Breast epithelium (tissue), 4 donors: ENCODE data around the gene TNC. TPM values are rescaled to one million over a fixed set of nuclear protein-coding genes. Genes with fewer than 3 reads are reported as not detected.
"Not testable (repeated sequence)": the region's sequence is repeated elsewhere in the genome, so short reads cannot be mapped to it uniquely, and the experiment has no call there.

ENCODE experiments used
- DNase-seq, 2 donors: peaks; one replicate each; pipeline ENCODE4 v3.0.0-alpha.2; 2019; ENCODE audit warnings: low spot score in 2 of 2
- H3K27ac ChIP-seq, 2 donors: fragments of 200-600 bp; sonication (generic) in 1 of 2; one replicate each; pipeline ENCODE4 v1.5.1; 2016 to 2019; ENCODE audit warnings: mild to moderate bottlenecking in 1 of 2
- H3K27me3 ChIP-seq, 2 donors: fragments of 200-600 bp; sonication (generic) in 1 of 2; one replicate each; pipeline versions ENCODE4 v1.5.1 to v1.6.0; 2017 to 2019; ENCODE audit warnings: control low read depth in 1 of 2, mild to moderate bottlenecking in 1 of 2
- H3K36me3 ChIP-seq: fragments of 200-600 bp; one replicate; pipeline ENCODE4 v1.5.1; 2019
- H3K4me1 ChIP-seq, 2 donors: fragments of 200-600 bp; sonication (generic); one replicate each; pipeline ENCODE4 v1.5.1; 2016 to 2019; ENCODE audit warnings: control low read depth in 1 of 2
- H3K4me3 ChIP-seq, 3 donors: fragments of 200-600 bp; sonication (generic); 1 replicate in 2 of 3; 2 replicates in 1 of 3; pipeline ENCODE4 v1.5.1; 2016 to 2019; ENCODE audit warnings: mild to moderate bottlenecking in 3 of 3, moderate library complexity in 2 of 3
- H3K9me3 ChIP-seq, 2 donors: fragments of 200-600 bp; sonication (generic) in 1 of 2; one replicate each; pipeline ENCODE4 v1.5.1; 2016 to 2019; ENCODE audit warnings: control low read depth in 1 of 2
- CTCF ChIP-seq, 3 donors: fragments of 450-650 bp; IDR thresholded peaks; one replicate each; pipeline ENCODE4 v1.5.1; 2016 to 2017; ENCODE audit warnings: antibody characterized with exemption in 3 of 3, mild to moderate bottlenecking in 3 of 3, moderate library complexity in 3 of 3
- POLR2A ChIP-seq: fragments of 450-650 bp; IDR thresholded peaks from one replicate; pipeline ENCODE4 v1.6.1; 2016; ENCODE audit warnings: antibody characterized with exemption, mild to moderate bottlenecking, moderate library complexity
- POLR2AphosphoS5 ChIP-seq, 3 donors: sonication (generic); formaldehyde crosslinking; IDR thresholded peaks; one replicate each; pipeline ENCODE4 v1.6.1; 2017; ENCODE audit warnings: antibody characterized with exemption in 3 of 3
- intact Hi-C: fragments of 100-400 bp; cut with DNase I; formaldehyde crosslinking; loops from one replicate; pipeline ENCODE4 v1.15.1; 2023; ENCODE audit warnings: low total_unique reads
- total RNA-seq, 3 donors: library from RNA; depleted of rRNA; stranded (reverse); fragments of >200 nt; gene quantifications; one replicate each; pipeline ENCODE4 v1.1.0, GENCODE V29; 2016

Gene TNC
- total RNA-seq, 3 donors from 2014 or later: 2.4 to 58.0 (median 44.6) TPM

GRCh38 chr9:115134941-115135340 lies 17.0 kb upstream of the TNC start:
- no peaks in the 10 kb centered on the region for H3K27me3 ChIP-seq
- H3K4me1 ChIP-seq: no peaks in the 10 kb centered on the region
- no peaks in the 10 kb centered on the region for H3K36me3 ChIP-seq
- DNase-seq: no peak
- H3K4me3 ChIP-seq: no peak overlapping the region
- intact Hi-C loops: no loop called here
- no peak overlapping the region for H3K27ac ChIP-seq
- no peak for TF ChIP-seq CTCF (IDR thresholded peaks at IDR 0.05)
- H3K9me3 ChIP-seq: no peaks in the 10 kb centered on the region

- H3K9me3 ChIP-seq: no peaks in the 10 kb centered on the region
- intact Hi-C loops: no loop called here
- H3K4me1 ChIP-seq: no peaks in the 10 kb centered on the region
- H3K27me3 ChIP-seq: no peaks in the 10 kb centered on the region
- H3K4me3 ChIP-seq: no peak overlapping the region
- no peaks in the 10 kb centered on the region for H3K36me3 ChIP-seq
- no peak for TF ChIP-seq POLR2A
- DNase-seq: no peak
- H3K27ac ChIP-seq: no peak overlapping the region
Observed at GRCh38 chr9:115133649-115134048, 15.7 kb upstream of the TNC start.

GRCh38 chr9:115132648-115133047 lies 14.7 kb upstream of the TNC start:
- Histone ChIP-seq H3K27ac (no peak overlapping the region), H3K27me3 (no peaks in the 10 kb centered on the region), H3K9me3 (no peaks in the 10 kb centered on the region), H3K4me3 (no peak overlapping the region), H3K36me3 (no peaks in the 10 kb centered on the region), H3K4me1 (no peaks in the 10 kb centered on the region)
- intact Hi-C loops: no loop called here
- TF ChIP-seq POLR2A (no peak), POLR2AphosphoS5 (IDR thresholded peaks at IDR 0.05) (no peak), CTCF (IDR thresholded peaks at IDR 0.05) (no peak)
- no peak for DNase-seq

- Histone ChIP-seq H3K27ac (no peak overlapping the region), H3K36me3 (no peaks in the 10 kb centered on the region), H3K27me3 (no peaks in the 10 kb centered on the region), H3K4me1 (no peaks in the 10 kb centered on the region), H3K4me3 (no peak overlapping the region), H3K9me3 (peaks cover 0 to 5% of the 10 kb centered on the region in 2 donors)
- no peak for DNase-seq
- intact Hi-C loops: no loop called here
- TF ChIP-seq POLR2AphosphoS5 (IDR thresholded peaks at IDR 0.05) (no peak), POLR2A (no peak), CTCF (IDR thresholded peaks at IDR 0.05) (no peak)
Observed at GRCh38 chr9:115130176-115130575, 12.2 kb upstream of the TNC start.

GRCh38 chr9:115128726-115129125 lies 10.8 kb upstream of the TNC start:
- H3K27me3 ChIP-seq, H3K36me3 ChIP-seq, H3K4me3 ChIP-seq, intact Hi-C loops, H3K27ac ChIP-seq, H3K9me3 ChIP-seq, H3K4me1 ChIP-seq, DNase-seq: not testable (repeated sequence)

GRCh38 chr9:115127191-115127817 lies 9.3 kb upstream of the TNC start:
- H3K36me3 ChIP-seq: no peaks in the 10 kb centered on the region
- no peak for DNase-seq
- no peak overlapping the region for H3K27ac ChIP-seq
- peaks cover 0 to 6% of the 10 kb centered on the region in 2 donors for H3K9me3 ChIP-seq
- H3K4me3 ChIP-seq: no peak overlapping the region
- no peaks in the 10 kb centered on the region for H3K4me1 ChIP-seq
- intact Hi-C loops: no loop called here
- H3K27me3 ChIP-seq: no peaks in the 10 kb centered on the region
- TF ChIP-seq CTCF (IDR thresholded peaks at IDR 0.05): no peak
- TF ChIP-seq POLR2AphosphoS5 (IDR thresholded peaks at IDR 0.05): no peak
- TF ChIP-seq POLR2A: no peak
